Adrenal gland (tissue), 12 donors: Measurements from ENCODE around the gene FLYWCH1. TPM values are rescaled to one million over a fixed set of nuclear protein-coding genes. Genes with fewer than 3 reads are reported as not detected.

Experiments used
- DNase-seq, 7 donors: peaks; one replicate each; pipeline ENCODE4 v3.0.0-alpha.2; 2019 to 2020
- H3K27ac ChIP-seq, 5 donors: fragments of 200-600 bp; sonication (generic) in 4 of 5; 1 replicate in 3 of 5; 2 replicates in 2 of 5; pipeline versions ENCODE4 v1.5.1 to v1.8.0; 2016 to 2020; ENCODE audit warnings: mild to moderate bottlenecking in 1 of 5
- H3K27me3 ChIP-seq: fragments of 200-600 bp; 2 replicates; pipeline ENCODE4 v1.8.0; 2021
- H3K36me3 ChIP-seq, 2 donors: fragments of 200-600 bp; replicated peaks in 1 of 2; 1 replicate in 1 of 2; 2 replicates in 1 of 2; pipeline versions ENCODE4 v1.5.1 to v1.8.0; 2018 to 2022
- H3K4me1 ChIP-seq, 2 donors: fragments of 200-600 bp; replicated peaks in 1 of 2; 1 replicate in 1 of 2; 2 replicates in 1 of 2; pipeline versions ENCODE4 v1.5.1 to v1.8.0; 2018 to 2021
- H3K4me3 ChIP-seq, 4 donors: fragments of 200-600 bp; sonication (generic) in 3 of 4; one replicate each; pipeline ENCODE4 v1.5.1; 2016 to 2018
- H3K9me3 ChIP-seq, 3 donors: fragments of 200-600 bp; sonication (generic) in 1 of 3; replicated peaks in 1 of 3; 1 replicate in 2 of 3; 2 replicates in 1 of 3; pipeline versions ENCODE4 v1.5.1 to v1.8.0; 2016 to 2021
- POLR2A ChIP-seq, 2 donors: fragments of 450-650 bp; IDR thresholded peaks; one replicate each; pipeline ENCODE4 v1.6.1; 2017; ENCODE audit warnings: antibody characterized with exemption in 2 of 2, mild to moderate bottlenecking in 2 of 2, moderate library complexity in 1 of 2
- WGBS, 4 donors: extraction: QIAGEN DNeasy Blood & Tissue Kit in 2 of 4; methylation state at CpG; one replicate each; pipeline versions ENCODE4 v1.1.5 to v1.1.7; 2013 to 2017; 5-methylcytosine and 5-hydroxymethylcytosine counted together
- intact Hi-C, 2 donors: fragments of 100-400 bp; cut with DNase I; formaldehyde crosslinking; loops; one replicate each; pipeline versions ENCODE4 v1.14.1 to v1.15.0; 2022 to 2023
- polyA plus RNA-seq, 3 donors: library from polyadenylated mRNA; stranded (reverse); fragments of 200-250 nt in 2 of 3; fragments of 350-450 nt in 1 of 3; fragmentation: Illumina TruSeq in 1 of 3; extraction: RNeasy Lipid Tissue Mini Kit (QIAGEN cat#74804) in 1 of 3; gene quantifications; one replicate each; pipeline ENCODE4 v1.2.3, GENCODE V29; 2013 to 2014
- total RNA-seq, 9 donors: library from RNA; depleted of rRNA in 4 of 9; stranded (reverse); fragments of >200 nt in 4 of 9; fragments of 120-200 nt in 1 of 9; fragmentation: NEBNext Ultra II Directional in 1 of 9; extraction: Animal tissue kit (Norgen Biotek cat#: 25700) in 1 of 9; gene quantifications; one replicate each; pipeline versions ENCODE4 v1.1.0 to v1.2.4, GENCODE V29; 2013 to 2023
- TF ChIP-seq, protein P1 (sequence below), 6 experiments: fragments of 450-650 bp in 4 of 6; fragments of 200-600 bp in 2 of 6; sonication (generic) in 1 of 6; IDR thresholded peaks; 1 replicate in 5 of 6; 2 replicates in 1 of 6; pipeline versions ENCODE4 v1.5.1 to v1.8.0; 2016 to 2021; ENCODE audit warnings: antibody characterized with exemption in 6 of 6, mild to moderate bottlenecking in 2 of 6, moderate library complexity in 1 of 6
- donor health status: healthy with polysubstance abuse.
- donor health status: Bipolar disorder and iron deficiency.
- donor health status: DM: yes; HTN: yes; CAD: no.
- donor health status: DM: no; HTN: no; CAD: no.
- donor health status: DM: no; HTN: no; CAD: no.
- donor health status: DM: yes; HTN: yes; CAD: no.

Gene FLYWCH1
- total and polyA plus RNA-seq, 12 donors, result 3.3 to 89.8 (median 50.4) TPM

DNA sequence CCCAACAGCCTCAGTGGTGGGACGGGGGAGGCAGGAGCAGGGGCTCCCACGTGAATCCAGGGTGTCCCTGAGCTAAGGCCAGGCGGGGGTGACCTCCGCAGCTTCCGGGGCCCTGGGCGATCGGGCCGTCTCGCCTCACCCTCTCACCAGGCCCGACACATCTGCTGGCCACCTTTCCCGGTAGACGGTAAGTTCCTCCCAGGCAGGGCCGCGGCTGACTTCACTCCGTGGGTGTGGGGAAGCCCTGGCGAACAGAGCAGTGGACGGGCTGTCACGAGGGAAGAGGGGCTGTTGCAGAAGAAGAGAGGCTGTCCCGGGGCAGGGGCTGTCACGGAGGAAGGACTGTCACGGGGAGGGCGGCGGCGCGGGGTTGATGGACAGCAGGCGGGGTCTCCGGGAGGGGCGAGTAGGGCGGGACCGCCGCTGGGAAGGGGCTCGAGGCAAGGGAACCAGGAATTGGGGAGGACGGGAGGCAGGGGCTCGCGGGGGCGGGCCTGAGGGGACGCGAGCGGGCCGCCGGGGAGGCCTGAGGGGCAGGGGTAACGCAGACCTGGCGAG, 68.0 kb downstream of the FLYWCH1 start:
- no peak for TF ChIP-seq POLR2A (IDR thresholded peaks at IDR 0.05)
- TF ChIP-seq, protein P1, sequence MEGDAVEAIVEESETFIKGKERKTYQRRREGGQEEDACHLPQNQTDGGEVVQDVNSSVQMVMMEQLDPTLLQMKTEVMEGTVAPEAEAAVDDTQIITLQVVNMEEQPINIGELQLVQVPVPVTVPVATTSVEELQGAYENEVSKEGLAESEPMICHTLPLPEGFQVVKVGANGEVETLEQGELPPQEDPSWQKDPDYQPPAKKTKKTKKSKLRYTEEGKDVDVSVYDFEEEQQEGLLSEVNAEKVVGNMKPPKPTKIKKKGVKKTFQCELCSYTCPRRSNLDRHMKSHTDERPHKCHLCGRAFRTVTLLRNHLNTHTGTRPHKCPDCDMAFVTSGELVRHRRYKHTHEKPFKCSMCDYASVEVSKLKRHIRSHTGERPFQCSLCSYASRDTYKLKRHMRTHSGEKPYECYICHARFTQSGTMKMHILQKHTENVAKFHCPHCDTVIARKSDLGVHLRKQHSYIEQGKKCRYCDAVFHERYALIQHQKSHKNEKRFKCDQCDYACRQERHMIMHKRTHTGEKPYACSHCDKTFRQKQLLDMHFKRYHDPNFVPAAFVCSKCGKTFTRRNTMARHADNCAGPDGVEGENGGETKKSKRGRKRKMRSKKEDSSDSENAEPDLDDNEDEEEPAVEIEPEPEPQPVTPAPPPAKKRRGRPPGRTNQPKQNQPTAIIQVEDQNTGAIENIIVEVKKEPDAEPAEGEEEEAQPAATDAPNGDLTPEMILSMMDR (IDR thresholded peaks at IDR 0.05), result no peak
- H3K27me3 ChIP-seq, result peaks cover 4% of the 10 kb centered on the region
- WGBS, 4 donors, result 3 to 10% (median 4%) methylated on average over 7 to 43 of the region's 43 CpGs
- peaks cover 12 to 24% of the 10 kb centered on the region in 2 donors for H3K4me1 ChIP-seq
- H3K4me3 ChIP-seq, result peak overlapping the region in 2 of 4 donors; percentile 62 to 72
- DNase-seq, result no peak
- intact Hi-C loops, result loop anchor here in 1 of 2 donors (10.0 kb wide), 1 partner anchor 55 kb away; no protein-coding TSS in a partner anchor
- H3K36me3 ChIP-seq, result no peaks in the 10 kb centered on the region
- H3K9me3 ChIP-seq, result no peaks in the 10 kb centered on the region
- H3K27ac ChIP-seq, result no peak overlapping the region

DNA sequence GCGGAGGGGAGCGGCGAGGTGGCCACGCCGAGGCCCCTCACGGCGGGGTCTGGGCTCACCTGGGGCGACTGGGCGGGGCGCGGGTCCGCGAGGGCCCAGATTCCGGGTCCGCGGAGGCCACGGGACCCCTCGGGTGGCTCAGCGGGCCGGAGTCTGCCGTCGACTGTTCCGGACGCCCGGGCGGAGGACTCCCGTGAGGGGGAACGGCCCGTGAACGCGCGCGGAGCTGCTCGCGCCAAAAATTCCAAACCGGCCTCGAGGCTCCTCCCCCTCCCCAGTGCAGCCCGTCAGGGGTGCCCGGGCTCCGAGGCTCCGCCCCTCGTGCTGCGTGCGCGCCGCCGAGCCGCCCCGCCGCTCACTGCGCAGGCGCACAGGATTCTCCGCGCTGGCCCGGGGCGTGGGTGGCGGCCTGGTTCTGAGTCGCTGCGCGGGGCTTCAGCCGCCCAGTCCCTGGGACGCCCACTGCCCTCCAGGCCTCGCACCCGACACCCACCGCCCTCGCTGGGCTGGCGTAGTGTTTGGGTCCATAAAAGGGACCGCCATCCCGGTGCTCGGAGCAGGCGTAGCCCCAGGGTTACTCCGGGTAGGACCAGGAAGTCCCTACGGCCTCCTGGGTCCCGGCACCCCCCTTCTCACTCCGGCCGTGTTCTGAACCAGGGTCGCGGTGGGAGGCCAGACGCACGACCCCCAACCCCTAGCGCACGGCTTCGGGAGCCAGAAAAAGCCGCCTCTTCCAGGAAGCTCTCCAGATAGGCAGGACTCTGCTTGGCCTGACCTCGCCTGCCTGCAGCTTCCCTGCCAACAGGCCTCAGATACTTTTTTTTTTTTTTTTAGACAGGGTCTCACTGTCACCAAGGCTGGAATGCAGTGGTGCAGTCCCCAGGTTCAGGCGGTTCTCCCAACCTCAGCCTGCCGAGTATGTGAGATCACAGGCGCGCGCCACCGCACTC, 68.8 kb downstream of the FLYWCH1 start, which contains the start of gene PKMYT1:
Gene PKMYT1, minus strand, starts transcription at position 220 of the 950 bp plus-strand sequence. CDS start 789 bp downstream, outside the sequence.
- Histone ChIP-seq H3K9me3 (no peaks in the 10 kb centered on the region), H3K27ac (peak within 1 kb of the TSS in 4 of 5 donors; percentile 78 to 84 (median 82)), H3K4me1 (peaks cover 12 to 24% of the 10 kb centered on the region in 2 donors), H3K4me3 (peak within 1 kb of the TSS in 3 of 4 donors; percentile 16 to 72 (median 62)), H3K27me3 (peaks cover 4% of the 10 kb centered on the region), H3K36me3 (no peaks in the 10 kb centered on the region)
- 6 to 83% (median 11%) methylated on average over 6 to 91 of the region's 91 CpGs for WGBS, 4 donors
- TF ChIP-seq, protein P1 (IDR thresholded peaks at IDR 0.05), result no peak
- TF ChIP-seq POLR2A (IDR thresholded peaks at IDR 0.05), result peak; percentile 87 to 93
- DNase-seq, result peak; percentile 85 to 93 (median 90)
- intact Hi-C loops, result loop anchor here in 1 of 2 donors (10.0 kb wide), 1 partner anchor 56 kb away; no protein-coding TSS in a partner anchor

DNA sequence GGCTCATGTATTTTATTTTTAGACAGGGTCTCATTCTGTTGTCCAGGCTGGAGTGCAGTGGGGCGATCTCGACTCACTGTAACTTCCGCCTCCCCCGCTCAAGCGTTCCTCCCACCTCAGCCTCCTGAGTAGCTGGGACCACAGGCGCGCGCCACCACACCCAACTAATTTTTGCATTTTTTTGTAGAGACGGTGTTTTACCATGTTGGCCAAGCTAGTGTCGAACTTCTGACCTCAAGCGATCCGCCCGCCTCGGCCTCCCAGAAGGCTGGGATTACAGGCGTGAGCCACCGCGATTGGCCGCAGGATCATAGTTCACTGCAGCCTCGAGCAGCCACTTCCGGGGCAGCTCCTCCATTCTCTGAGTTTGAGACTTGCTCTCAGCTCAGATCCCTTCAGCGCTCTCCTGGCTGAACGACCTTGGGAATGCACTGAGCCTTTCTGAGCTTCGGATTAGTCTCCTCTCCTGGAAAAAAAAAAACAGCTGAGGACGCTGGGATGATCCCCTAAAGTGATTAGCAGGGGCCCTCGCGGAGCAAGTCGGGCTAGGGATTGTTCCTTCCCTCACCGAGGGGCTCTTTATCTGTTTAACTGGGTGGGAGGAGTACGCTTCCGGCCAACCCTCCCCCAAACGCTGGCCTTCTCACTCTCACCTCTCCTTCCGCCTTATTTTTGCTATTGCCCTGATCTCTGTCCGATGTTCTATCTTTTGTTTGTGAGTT, 69.6 kb downstream of the FLYWCH1 start:
- intact Hi-C loops, result loop anchor here in 1 of 2 donors (10.0 kb wide), 1 partner anchor 57 kb away; no protein-coding TSS in a partner anchor
- peaks cover 12 to 24% of the 10 kb centered on the region in 2 donors for H3K4me1 ChIP-seq
- no peaks in the 10 kb centered on the region for H3K9me3 ChIP-seq
- H3K27me3 ChIP-seq, result peaks cover 4% of the 10 kb centered on the region
- peak overlapping the region in 4 of 5 donors; percentile 78 to 84 (median 82) for H3K27ac ChIP-seq
- H3K4me3 ChIP-seq, result peak overlapping the region in 1 of 4 donors; percentile 62
- TF ChIP-seq, protein P1 (IDR thresholded peaks at IDR 0.05), result no peak
- TF ChIP-seq POLR2A (IDR thresholded peaks at IDR 0.05), result peak in 1 of 2 donors; percentile 13
- WGBS, 4 donors, result 35 to 43% (median 38%) methylated on average over 33 of the region's 33 CpGs
- H3K36me3 ChIP-seq, result no peaks in the 10 kb centered on the region
- peak in 6 of 7 donors; percentile 55 to 71 (median 69) for DNase-seq
